ENCODE data around the gene TBC1D5.

DNA sequence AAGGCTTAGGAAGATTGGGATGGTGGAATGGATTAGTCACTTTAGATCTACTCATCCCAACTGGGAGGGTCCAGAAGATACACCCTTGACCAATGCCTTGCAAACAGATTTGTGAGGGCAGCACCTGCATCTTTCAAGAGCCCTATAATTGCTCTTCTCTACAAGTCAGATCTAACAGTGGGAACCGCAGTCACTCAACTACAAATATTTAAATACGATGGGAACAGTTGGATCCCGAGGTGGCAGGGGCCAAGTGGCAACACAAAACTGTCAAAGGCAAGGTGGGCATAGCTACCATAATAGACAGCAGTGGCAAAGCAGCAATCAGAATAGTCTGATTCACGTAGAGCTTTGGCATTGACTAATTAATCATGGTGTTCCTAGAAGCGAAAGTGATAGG lies 152.0 kb downstream of the TBC1D5 start:
- TF ChIP-seq, protein P1, sequence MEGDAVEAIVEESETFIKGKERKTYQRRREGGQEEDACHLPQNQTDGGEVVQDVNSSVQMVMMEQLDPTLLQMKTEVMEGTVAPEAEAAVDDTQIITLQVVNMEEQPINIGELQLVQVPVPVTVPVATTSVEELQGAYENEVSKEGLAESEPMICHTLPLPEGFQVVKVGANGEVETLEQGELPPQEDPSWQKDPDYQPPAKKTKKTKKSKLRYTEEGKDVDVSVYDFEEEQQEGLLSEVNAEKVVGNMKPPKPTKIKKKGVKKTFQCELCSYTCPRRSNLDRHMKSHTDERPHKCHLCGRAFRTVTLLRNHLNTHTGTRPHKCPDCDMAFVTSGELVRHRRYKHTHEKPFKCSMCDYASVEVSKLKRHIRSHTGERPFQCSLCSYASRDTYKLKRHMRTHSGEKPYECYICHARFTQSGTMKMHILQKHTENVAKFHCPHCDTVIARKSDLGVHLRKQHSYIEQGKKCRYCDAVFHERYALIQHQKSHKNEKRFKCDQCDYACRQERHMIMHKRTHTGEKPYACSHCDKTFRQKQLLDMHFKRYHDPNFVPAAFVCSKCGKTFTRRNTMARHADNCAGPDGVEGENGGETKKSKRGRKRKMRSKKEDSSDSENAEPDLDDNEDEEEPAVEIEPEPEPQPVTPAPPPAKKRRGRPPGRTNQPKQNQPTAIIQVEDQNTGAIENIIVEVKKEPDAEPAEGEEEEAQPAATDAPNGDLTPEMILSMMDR (IDR thresholded peaks at IDR 0.05), result no peak
- TF ChIP-seq POLR2A (IDR thresholded peaks at IDR 0.05), result no peak
- TF ChIP-seq POLR2AphosphoS5 (IDR thresholded peaks at IDR 0.05; ENCODE audit: insufficient read depth in 1 of 2, low read depth in 1 of 2), result no peak

All from vagina (tissue), 2 donors.